UCSD-AML1 (cell line): Measurements from ENCODE around the gene MEX3B.
A peak's percentile ranks its signal among the peaks of the same experiment; 100 is the strongest.

Experiments used
- DNase-seq: peaks from one replicate; lab custom pipeline; 2025; ENCODE audit not compliant: unreplicated experiment; lab: John Stamatoyannopoulos, UW

The MEX3B gene

GRCh38 chr15:82045892-82046665 lies at the start of gene MEX3B:
TSS of gene MEX3B (minus strand) at chr15:82046018. CDS start at chr15:82045705, 313 bp downstream.
- DNase-seq, result peak; percentile 97

- peak; percentile 34 for DNase-seq
Observed at GRCh38 chr15:82093774-82094211, 48.0 kb upstream of the MEX3B start.

GRCh38 chr15:82093325-82093724 lies 47.5 kb upstream of the MEX3B start:
- no peak for DNase-seq

GRCh38 chr15:82091636-82092140 lies 45.9 kb upstream of the MEX3B start:
- DNase-seq, result no peak

GRCh38 chr15:82086243-82086995 lies 40.6 kb upstream of the MEX3B start:
- DNase-seq, result no peak

GRCh38 chr15:82081914-82082762 lies 36.3 kb upstream of the MEX3B start:
- peak; percentile 43 for DNase-seq

- no peak for DNase-seq
Observed at GRCh38 chr15:82080774-82081173, 35.0 kb upstream of the MEX3B start.

- no peak for DNase-seq
Observed at GRCh38 chr15:82079736-82080135, 33.9 kb upstream of the MEX3B start.

GRCh38 chr15:82074610-82075009 lies 28.8 kb upstream of the MEX3B start:
- no peak for DNase-seq

- no peak for DNase-seq
Observed at GRCh38 chr15:82072926-82073537, 27.2 kb upstream of the MEX3B start.

GRCh38 chr15:82066455-82066854 lies 20.6 kb upstream of the MEX3B start:
- no peak for DNase-seq

GRCh38 chr15:82064824-82065223 lies 19.0 kb upstream of the MEX3B start:
- no peak for DNase-seq

GRCh38 chr15:82062479-82063454 lies 16.9 kb upstream of the MEX3B start:
- DNase-seq, result no peak

- DNase-seq, result no peak
Observed at GRCh38 chr15:82060817-82061216, 15.0 kb upstream of the MEX3B start.

- no peak for DNase-seq
Observed at GRCh38 chr15:82058517-82059204, 12.8 kb upstream of the MEX3B start.

GRCh38 chr15:82058026-82058425 lies 12.2 kb upstream of the MEX3B start:
- DNase-seq, result no peak

- no peak for DNase-seq
Observed at GRCh38 chr15:82056958-82057823, 11.4 kb upstream of the MEX3B start.

GRCh38 chr15:82052751-82053150 lies 6.9 kb upstream of the MEX3B start:
- no peak for DNase-seq
